GM12878 (cell line): ENCODE data around the gene PARP16. TPM values are rescaled to one million over a fixed set of nuclear protein-coding genes. Genes with fewer than 3 reads are reported as not detected.

ENCODE experiments used
- ATAC-seq: fragments of 200-7000 bp; cut with Tn5 transposase; 3 replicates; pipeline ENCODE4 v1.9.1; 2020; ENCODE audit warnings: mild to moderate bottlenecking, moderate library complexity
- BruUV-seq: library from RNA; stranded (reverse); fragments of 400-500 nt; replicated peaks from 2 replicates; lab custom pipeline; 2021; lab: Mats Ljungman, UMichigan
- CTCF ChIA-PET: fragments of 300-600 bp; sonication (Branson Sonifier 250); formaldehyde crosslinking; extraction: SDS; loops from one replicate; lab custom pipeline; 2021; ENCODE audit warnings: inconsistent platforms; lab: Yijun Ruan, JAX
- POLR2A ChIA-PET: fragments of 350-600 bp; formaldehyde crosslinking; extraction: SDS; loops from one replicate; lab custom pipeline; 2021; ENCODE audit warnings: inconsistent platforms; lab: Charles Lee
- RAD21 ChIA-PET: fragments of 300-600 bp; sonication (Branson Sonifier 250); formaldehyde crosslinking; loops from one replicate; lab custom pipeline; 2023; ENCODE audit warnings: antibody characterized with exemption; ENCODE audit not compliant: unreplicated experiment; lab: Charles Lee
- SMC1A ChIA-PET: fragments of 300-600 bp; sonication (Branson Sonifier 250); formaldehyde crosslinking; loops from one replicate; lab custom pipeline; 2023; ENCODE audit not compliant: unreplicated experiment, uncharacterized antibody; lab: Charles Lee
- DNase-seq: peaks from one replicate; pipeline ENCODE4 v3.0.0-alpha.2; 2011; ENCODE audit warnings: low read depth, low spot score
- FAIRE-seq: peaks from 3 replicates; lab custom pipeline; 2011; peaks lifted over from hg19 to GRCh38; lab: Jason Lieb, UNC
- H2AFZ ChIP-seq: 2 replicates; pipeline ENCODE4 v1.6.0; 2011; ENCODE audit warnings: low read depth, low read length, control low read depth; ENCODE audit not compliant: control insufficient read depth
- H3K27ac ChIP-seq: 2 replicates; pipeline ENCODE4 v1.5.1; 2011; ENCODE audit warnings: control low read depth; ENCODE audit not compliant: control insufficient read depth, insufficient read depth
- H3K27me3 ChIP-seq, 2 experiments: replicated peaks in 1 of 2; 2 replicates each; pipeline versions ENCODE4 v1.6.0 to v1.6.1; 2011; ENCODE audit warnings: low read length in 1 of 2; ENCODE audit not compliant: control insufficient read depth in 2 of 2, insufficient read depth in 2 of 2
- H3K36me3 ChIP-seq, 2 experiments: 2 replicates each; pipeline ENCODE4 v1.5.1; 2011; ENCODE audit warnings: low read length in 1 of 2; ENCODE audit not compliant: control insufficient read depth in 2 of 2, insufficient read depth in 2 of 2
- H3K4me1 ChIP-seq: 2 replicates; pipeline ENCODE4 v1.6.1; 2011; ENCODE audit warnings: mild to moderate bottlenecking, low read length, moderate library complexity, mixed read lengths; ENCODE audit not compliant: control insufficient read depth, insufficient read depth
- H3K4me2 ChIP-seq: 2 replicates; pipeline ENCODE4 v1.6.0; 2011; ENCODE audit warnings: control low read depth; ENCODE audit not compliant: control insufficient read depth, insufficient read depth
- H3K4me3 ChIP-seq: fragments of 200-600 bp; sonication (generic); 2 replicates; pipeline ENCODE4 v1.5.1; 2016
- H3K79me2 ChIP-seq: 2 replicates; pipeline ENCODE4 v1.6.0; 2011; ENCODE audit warnings: low read length; ENCODE audit not compliant: control insufficient read depth, insufficient read depth
- H3K9ac ChIP-seq: 2 replicates; pipeline ENCODE4 v1.8.0; 2011; ENCODE audit warnings: low read length, control low read depth, mixed read lengths; ENCODE audit not compliant: control insufficient read depth, insufficient read depth
- H3K9me3 ChIP-seq: replicated peaks from 3 replicates; pipeline ENCODE4 v1.5.1; 2011; ENCODE audit warnings: mild to moderate bottlenecking, low read length; ENCODE audit not compliant: control insufficient read depth, insufficient read depth
- H4K20me1 ChIP-seq: 2 replicates; pipeline ENCODE4 v1.6.0; 2011; ENCODE audit not compliant: control insufficient read depth, insufficient read depth
- CBX3 ChIP-seq: fragments of 200-600 bp; sonication (generic); IDR thresholded peaks from 2 replicates; pipeline ENCODE4 v1.6.1; 2016; ENCODE audit warnings: low read depth, borderline replicate concordance
- HDAC6 ChIP-seq: fragments of 200-600 bp; sonication (generic); IDR thresholded peaks from one replicate; pipeline ENCODE4 v1.8.0; 2017; ENCODE audit warnings: antibody characterized with exemption; ENCODE audit not compliant: unreplicated experiment
- MYC ChIP-seq: IDR thresholded peaks from 2 replicates; pipeline ENCODE4 v1.6.1; 2011; ENCODE audit warnings: mild to moderate bottlenecking, low read length, moderate library complexity, inconsistent platforms; ENCODE audit not compliant: insufficient read depth, insufficient replicate concordance, insufficient read length, severe bottlenecking
- RB1 ChIP-seq: fragments of 450-650 bp; formaldehyde crosslinking; IDR thresholded peaks from 2 replicates; pipeline ENCODE4 v1.6.1; 2017; ENCODE audit warnings: mild to moderate bottlenecking, borderline replicate concordance
- REST ChIP-seq: IDR thresholded peaks from 2 replicates; pipeline ENCODE4 v1.6.1; 2012; ENCODE audit warnings: mild to moderate bottlenecking, low read depth, low read length
- SMC3 ChIP-seq: IDR thresholded peaks from 2 replicates; pipeline ENCODE4 v1.6.1; 2011; ENCODE audit warnings: low read length, improper control_type of control experiment, borderline replicate concordance
- SUPT20H ChIP-seq: IDR thresholded peaks from 2 replicates; pipeline ENCODE4 v1.6.1; 2011; ENCODE audit warnings: low read depth, mild to moderate bottlenecking, low read length, moderate library complexity, borderline replicate concordance; ENCODE audit not compliant: control insufficient read depth
- ZNF217 ChIP-seq: fragments of 450-650 bp; IDR thresholded peaks from 2 replicates; pipeline ENCODE4 v1.6.1; 2017; ENCODE audit warnings: antibody characterized with exemption, mild to moderate bottlenecking
- ZNF687 ChIP-seq: fragments of 450-650 bp; IDR thresholded peaks from 2 replicates; pipeline ENCODE4 v1.6.1; 2017; ENCODE audit warnings: mild to moderate bottlenecking, moderate library complexity
- WGBS: methylation state at CpG from one replicate; pipeline ENCODE4 v1.1.6; 2016; ENCODE audit warnings: low lambda C conversion rate; ENCODE audit not compliant: insufficient replicate concordance, insufficient coverage; ENCODE audit errors: missing lambda C conversion rate; 5-methylcytosine and 5-hydroxymethylcytosine counted together
- in situ Hi-C: fragments of 300-500 bp; cut with MboI; formaldehyde crosslinking; loops from 9 replicates; pipeline ENCODE4 v1.14.3; 2018; ENCODE audit warnings: mixed read lengths
- intact Hi-C: fragments of 100-400 bp; cut with micrococcal nuclease; formaldehyde crosslinking; loops from one replicate; pipeline ENCODE4 v1.14.2; 2022; ENCODE audit not compliant: unreplicated experiment
- polyA plus RNA-seq, 11 experiments: library from polyadenylated mRNA; depleted of rRNA in 4 of 11; unstranded in 6 of 11; stranded (reverse) in 5 of 11; fragments of >200 nt; fragmentation: Nextera tagmentation in 4 of 11; fragmentation: Illumina TruSeq in 1 of 11; extraction: Ambion mirVana in 4 of 11; extraction: Trizol in 1 of 11; gene quantifications; 1 replicate in 1 of 11; 2 replicates in 10 of 11; pipeline versions ENCODE4 v1.2.1 to v1.2.3, GENCODE V29; 2011 to 2016; ENCODE audit warnings: inconsistent platforms in 2 of 11, missing spikeins in 2 of 11, low read depth in 1 of 11
- total RNA-seq, 4 experiments: library from RNA; depleted of rRNA in 3 of 4; stranded (reverse); fragments of >200 nt in 3 of 4; fragmentation: Illumina TruSeq in 1 of 4; extraction: Trizol in 1 of 4; gene quantifications; 2 replicates each; pipeline versions ENCODE4 v1.2.1 to v1.2.3, GENCODE V29; 2013 to 2021

The PARP16 gene
- total and polyA plus RNA-seq, 10 of the 15 experiments (the other 5 are each of a cell fraction or from before 2014, with no cell fraction given): 4.9 to 15.7 (median 9.9) TPM

GRCh38 chr15:65214010-65214409 is 72.7 kb downstream of the PARP16 start (continued):
- TF ChIP-seq REST: no peak
- no peak for TF ChIP-seq RB1

- CTCF ChIA-PET: interaction anchor here (1.1 to 2.8 kb wide), 2 partner anchors 57 to 158 kb away, joined by 3 to 17 read pairs; no protein-coding TSS in a partner anchor
Observed at GRCh38 chr15:65213241-65213640, 73.4 kb downstream of the PARP16 start.

More at GRCh38 chr15:65213241-65213640, 73.4 kb downstream of the PARP16 start:
- TF ChIP-seq ZNF217 (no peak), MYC (no peak), HDAC6 (no peak), SMC3 (no peak), CBX3 (no peak), ZNF687 (no peak), SUPT20H (no peak)
- ChIA-PET SMC1A (interaction anchor here (0.6 kb wide), 1 partner anchor 9 kb away, joined by 3 read pairs; no protein-coding TSS in a partner anchor), RAD21 (no interaction called here), POLR2A (interaction anchor here (0.7 kb wide), 1 partner anchor 37 kb away, joined by 3 read pairs; no protein-coding TSS in a partner anchor)
- in situ Hi-C loops (no loop called here), intact Hi-C loops (no loop called here)
- Histone ChIP-seq H3K36me3 (no peaks in the 10 kb centered on the region), H3K27ac (no peak overlapping the region), H2AFZ (no peak overlapping the region), H3K79me2 (no peaks in the 10 kb centered on the region), H3K9me3 (no peaks in the 10 kb centered on the region), H3K4me1 (no peaks in the 10 kb centered on the region), H3K9ac (no peak overlapping the region), H3K4me2 (no peak overlapping the region), H3K4me3 (no peak overlapping the region), H4K20me1 (no peaks in the 10 kb centered on the region), H3K27me3 (no peaks in the 10 kb centered on the region)
- no TSS peak for BruUV-seq
- no peak for ATAC-seq
- no peak for DNase-seq
- WGBS: 0% methylated on average over 2 of the region's 2 CpGs
- FAIRE-seq: no peak
